Ovary (tissue), 3 donors: Measurements from ENCODE around the gene PHKB.

Experiments used
- CTCF ChIP-seq, 3 donors: fragments of 450-650 bp in 2 of 3; fragments of 200-600 bp in 1 of 3; IDR thresholded peaks; one replicate each; pipeline versions ENCODE4 v1.5.1 to v1.8.0; 2016 to 2022; ENCODE audit warnings: antibody characterized with exemption in 3 of 3, mild to moderate bottlenecking in 1 of 3
- POLR2A ChIP-seq: fragments of 450-650 bp; IDR thresholded peaks from one replicate; pipeline ENCODE4 v1.6.1; 2017; ENCODE audit warnings: antibody characterized with exemption, mild to moderate bottlenecking, moderate library complexity
- donor health status: DM: no; HTN: no; CAD: no.

DNA sequence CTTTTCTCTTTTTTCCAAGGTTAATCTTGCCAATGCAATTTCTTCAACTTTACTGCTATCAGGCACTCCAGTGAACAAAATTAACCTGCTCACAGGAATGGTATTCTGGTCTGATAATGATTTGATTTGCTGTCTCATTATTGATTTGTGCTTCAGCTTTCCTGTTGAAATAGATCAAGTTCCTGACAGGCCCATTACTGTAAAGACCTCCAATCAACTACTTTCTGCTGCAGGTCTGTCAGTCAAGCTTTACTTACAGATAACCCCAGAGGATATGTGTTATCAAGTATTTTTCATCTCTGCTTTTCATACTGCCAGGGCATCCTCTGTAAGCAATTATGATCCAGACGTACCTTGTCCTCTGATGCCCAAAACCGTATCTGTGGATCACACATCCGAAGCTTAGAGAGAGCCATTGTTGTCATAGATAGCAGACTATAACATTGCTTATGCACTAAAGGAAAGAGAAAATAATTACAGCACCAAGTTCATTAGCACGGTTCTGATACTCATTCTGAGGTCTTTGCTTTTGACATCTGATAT is 215.6 kb downstream of the PHKB start:
- TF ChIP-seq POLR2A (no peak), CTCF (IDR thresholded peaks at IDR 0.05) (no peak)
